Heart left ventricle (tissue), 16 donors: ENCODE results near the gene ARHGAP15. TPM values are rescaled to one million over a fixed set of nuclear protein-coding genes. Genes with fewer than 3 reads are reported as not detected.

Source experiments
- ATAC-seq, 4 donors: fragments of 200-7000 bp; cut with Tn5 transposase; one replicate each; pipeline ENCODE4 v1.9.1; 2020 to 2022; ENCODE audit warnings: moderate library complexity in 4 of 4, mild to moderate bottlenecking in 3 of 4, moderate number of reproducible peaks in 1 of 4
- DNase-seq, 5 donors: peaks; one replicate each; pipeline ENCODE4 v3.0.0-alpha.2; 2020
- H3K27ac ChIP-seq, 12 donors: fragments of 200-600 bp; sonication (generic) in 4 of 12; one replicate each; pipeline versions ENCODE4 v1.5.0 to v1.8.0; 2016 to 2022; ENCODE audit warnings: mild to moderate bottlenecking in 2 of 12
- H3K27me3 ChIP-seq, 9 donors: fragments of 200-600 bp; sonication (generic) in 2 of 9; one replicate each; pipeline versions ENCODE4 v1.5.1 to v1.8.0; 2016 to 2022; ENCODE audit warnings: mild to moderate bottlenecking in 3 of 9
- H3K36me3 ChIP-seq, 9 donors: fragments of 200-600 bp; sonication (generic) in 2 of 9; one replicate each; pipeline versions ENCODE4 v1.5.0 to v1.8.0; 2018 to 2022; ENCODE audit warnings: mild to moderate bottlenecking in 2 of 9
- H3K4me1 ChIP-seq, 12 donors: fragments of 200-600 bp; sonication (generic) in 4 of 12; one replicate each; pipeline versions ENCODE4 v1.5.0 to v1.8.0; 2016 to 2022; ENCODE audit warnings: mild to moderate bottlenecking in 3 of 12
- H3K4me3 ChIP-seq, 12 donors: fragments of 200-600 bp; sonication (generic) in 4 of 12; one replicate each; pipeline versions ENCODE4 v1.5.0 to v1.8.0; 2017 to 2022; ENCODE audit warnings: mild to moderate bottlenecking in 9 of 12, moderate library complexity in 4 of 12
- H3K9me3 ChIP-seq, 12 donors: fragments of 200-600 bp; sonication (generic) in 4 of 12; one replicate each; pipeline versions ENCODE4 v1.5.0 to v1.8.0; 2016 to 2022; ENCODE audit warnings: mild to moderate bottlenecking in 1 of 12
- CTCF ChIP-seq, 12 donors: fragments of 200-600 bp; sonication (generic) in 4 of 12; IDR thresholded peaks; one replicate each; pipeline versions ENCODE4 v1.5.0 to v1.8.0; 2018 to 2022; ENCODE audit warnings: antibody characterized with exemption in 12 of 12, mild to moderate bottlenecking in 5 of 12
- POLR2A ChIP-seq, 2 donors: fragments of 450-650 bp; IDR thresholded peaks; one replicate each; pipeline ENCODE4 v1.6.1; 2017; ENCODE audit warnings: antibody characterized with exemption in 2 of 2, mild to moderate bottlenecking in 2 of 2, moderate library complexity in 2 of 2
- WGBS, 4 donors: extraction: QIAGEN DNeasy Blood & Tissue Kit in 2 of 4; methylation state at CpG; one replicate each; pipeline versions ENCODE4 v1.1.5 to v1.1.7; 2013 to 2018; 5-methylcytosine and 5-hydroxymethylcytosine counted together
- intact Hi-C, 10 donors: fragments of 100-400 bp; cut with DNase I; formaldehyde crosslinking; loops; one replicate each; pipeline versions ENCODE4 v1.11.1 to v1.14.2; 2022
- polyA plus RNA-seq, 2 donors: library from polyadenylated mRNA; stranded (reverse); fragments of 200-250 nt; gene quantifications; one replicate each; pipeline ENCODE4 v1.2.3, GENCODE V29; 2013
- total RNA-seq, 9 donors: library from RNA; depleted of rRNA in 2 of 9; stranded (reverse); fragments of >200 nt in 2 of 9; fragmentation: NEBNext Ultra II Directional in 3 of 9; extraction: Animal tissue kit (Norgen Biotek cat#: 25700) in 3 of 9; gene quantifications; one replicate each; pipeline versions ENCODE4 v1.1.0 to v1.2.4, GENCODE V29; 2016 to 2023
- donor health status: ischemic (EF 13 %, LVEDD 7.1; RV severe dilation, severe dysfunction).
- donor health status: healthy with polysubstance abuse.
- donor health status: DM: no; HTN: yes; CAD: no.
- donor health status: DM: no; HTN: no; CAD: no.
- donor health status: ischemic (EF 25% LVEDD 6.9; RV normal size, moderate dysfunction).
- donor health status: ischemic (EF 25% LVEDD 5.7; RV mildly dilated, moderate dysfunction).
- donor health status: healthy.
- donor health status: DM: yes; HTN: yes; CAD: no.
- donor health status: ischemic (EF 35%, LVEDD 5.7; RV mildly dilated, moderate dysfunction).
- donor health status: nonischemic (EF 11% LVEDD 7.7; RV severe dilation, severe dysfunction).
- donor health status: DM: yes; HTN: yes; CAD: no.
- donor health status: PGD.
- donor health status: ischemic (EF 29% LVEDD 5.4; RV normal size, mild dysfunction).
- donor health status: nonischemic (EF 23%, LVEDD 6.1; RV moderate dilation, normal function).

Gene ARHGAP15
- total and polyA plus RNA-seq, 11 donors: 1.3 to 8.7 (median 3.3) TPM

- ATAC-seq (peak in 3 of 4 donors; percentile 34 to 49 (median 42)), DNase-seq (no peak)
- no peaks in the 10 kb centered on the region for H3K27me3 ChIP-seq
- no peak overlapping the region for H3K4me3 ChIP-seq
- intact Hi-C loops: loop anchor here in 2 of 10 donors (10.0 kb wide), 2 partner anchors 150 to 230 kb away; no protein-coding TSS in a partner anchor
- 30 to 47% (median 35%) methylated on average over 2 of the region's 2 CpGs for whole genome bisulfite sequencing, 4 donors
- no peak for TF ChIP-seq POLR2A (IDR thresholded peaks at IDR 0.05)
- no peak for TF ChIP-seq CTCF (IDR thresholded peaks at IDR 0.05)
- peaks cover 0 to 17% (median 0%) of the 10 kb centered on the region in 12 donors for H3K4me1 ChIP-seq
- no peaks in the 10 kb centered on the region for H3K36me3 ChIP-seq
- H3K9me3 ChIP-seq: no peaks in the 10 kb centered on the region
- peak overlapping the region in 2 of 12 donors; percentile 21 to 35 for H3K27ac ChIP-seq
These were observed 135.6 kb downstream of the ARHGAP15 start for GRCh38 chr2:143264851-143265250.

GRCh38 chr2:143279672-143280071 lies 150.5 kb downstream of the ARHGAP15 start:
- DNase-seq: no peak
- intact Hi-C loops: no loop called here
- no peaks in the 10 kb centered on the region for H3K9me3 ChIP-seq
- ATAC-seq: no peak
- no peaks in the 10 kb centered on the region for H3K27me3 ChIP-seq
- no peak overlapping the region for H3K4me3 ChIP-seq
- peaks cover 0 to 4% (median 0%) of the 10 kb centered on the region in 12 donors for H3K4me1 ChIP-seq
- H3K36me3 ChIP-seq: no peaks in the 10 kb centered on the region
- H3K27ac ChIP-seq: no peak overlapping the region
- TF ChIP-seq POLR2A (IDR thresholded peaks at IDR 0.05): no peak
- no peak for TF ChIP-seq CTCF (IDR thresholded peaks at IDR 0.05)

- Histone ChIP-seq H3K4me1 (peaks cover 0 to 4% (median 0%) of the 10 kb centered on the region in 12 donors), H3K27ac (no peak overlapping the region), H3K4me3 (no peak overlapping the region), H3K27me3 (no peaks in the 10 kb centered on the region), H3K9me3 (no peaks in the 10 kb centered on the region), H3K36me3 (no peaks in the 10 kb centered on the region)
- intact Hi-C loops: no loop called here
- ATAC-seq: no peak
- no peak for TF ChIP-seq POLR2A (IDR thresholded peaks at IDR 0.05)
- no peak for TF ChIP-seq CTCF (IDR thresholded peaks at IDR 0.05)
- WGBS, 4 donors: 84 to 95% (median 89%) methylated on average over 3 of the region's 3 CpGs
- no peak for DNase-seq
These were observed 151.0 kb downstream of the ARHGAP15 start for GRCh38 chr2:143280097-143280757.

- H3K4me1 ChIP-seq: peaks cover 0 to 4% (median 0%) of the 10 kb centered on the region in 12 donors
- intact Hi-C loops: no loop called here
These were observed 153.5 kb downstream of the ARHGAP15 start for GRCh38 chr2:143282684-143283083.

More at GRCh38 chr2:143282684-143283083, 153.5 kb downstream of the ARHGAP15 start:
- WGBS, 4 donors: 84 to 89% (median 87%) methylated on average over 6 of the region's 6 CpGs
- H3K36me3 ChIP-seq: no peaks in the 10 kb centered on the region
- DNase-seq: no peak
- ATAC-seq: no peak
- no peak overlapping the region for H3K27ac ChIP-seq
- H3K27me3 ChIP-seq: no peaks in the 10 kb centered on the region
- TF ChIP-seq CTCF (IDR thresholded peaks at IDR 0.05) (peak in 1 of 12 donors; percentile 23), POLR2A (IDR thresholded peaks at IDR 0.05) (no peak)
- no peaks in the 10 kb centered on the region for H3K9me3 ChIP-seq
- no peak overlapping the region for H3K4me3 ChIP-seq
